Neural cell (in vitro differentiated cells): ENCODE measurements around the gene TSPAN14. TPM values are rescaled to one million over a fixed set of nuclear protein-coding genes. Genes with fewer than 3 reads are reported as not detected.

Experiments used
- H2AFZ ChIP-seq: fragments of 200-600, 300-800 bp; sonication (generic), shearing (Covaris generic); 2 replicates; pipeline ENCODE4 v1.6.0; 2014; ENCODE audit warnings: low read depth, mild to moderate bottlenecking, antibody characterized with exemption, low read length, moderate library complexity
- H3F3A ChIP-seq: fragments of 200-600 bp; shearing (Covaris generic); 2 replicates; pipeline ENCODE4 v1.6.1; 2016; ENCODE audit warnings: mild to moderate bottlenecking, moderate library complexity, mixed read lengths, antibody characterized with exemption, low read length; ENCODE audit not compliant: insufficient read depth, poor library complexity, severe bottlenecking
- H3K27ac ChIP-seq: fragments of 200-600, 300-800 bp; sonication (generic), shearing (Covaris generic); 2 replicates; pipeline ENCODE4 v1.5.1; 2014; ENCODE audit warnings: mild to moderate bottlenecking, low read length, moderate library complexity
- H3K27me3 ChIP-seq: fragments of 300-800, 200-600 bp; sonication (generic), shearing (Covaris generic); 2 replicates; pipeline ENCODE4 v1.6.0; 2014; ENCODE audit warnings: mild to moderate bottlenecking, low read depth, low read length, moderate library complexity; ENCODE audit not compliant: insufficient read depth
- H3K36me3 ChIP-seq: fragments of 300-800, 200-600 bp; sonication (generic), shearing (Covaris generic); 2 replicates; pipeline ENCODE4 v1.5.1; 2014; ENCODE audit warnings: mild to moderate bottlenecking, antibody characterized with exemption, low read length, moderate library complexity; ENCODE audit not compliant: insufficient read depth
- H3K4me2 ChIP-seq: fragments of 300-800, 200-600 bp; sonication (generic), shearing (Covaris generic); 2 replicates; pipeline ENCODE4 v1.6.0; 2014; ENCODE audit warnings: mild to moderate bottlenecking, low read length
- H3K4me3 ChIP-seq: fragments of 300-800, 200-600 bp; sonication (generic), shearing (Covaris generic); 2 replicates; pipeline ENCODE4 v1.5.1; 2014; ENCODE audit warnings: mild to moderate bottlenecking, low read length, moderate library complexity
- H3K79me2 ChIP-seq: fragments of 200-600 bp; shearing (Covaris generic); replicated peaks from 2 replicates; pipeline ENCODE4 v1.6.0; 2014; ENCODE audit warnings: mild to moderate bottlenecking, low read length, moderate library complexity; ENCODE audit not compliant: insufficient read depth
- H3K9ac ChIP-seq: fragments of 300-800, 200-600 bp; sonication (generic), shearing (Covaris generic); 2 replicates; pipeline ENCODE4 v1.6.1; 2016; ENCODE audit warnings: mild to moderate bottlenecking, low read length, mixed read lengths
- H3K9me2 ChIP-seq: fragments of 200-600 bp; shearing (Covaris generic); 2 replicates; pipeline ENCODE4 v1.6.1; 2016; ENCODE audit warnings: mild to moderate bottlenecking, low read length, mixed read lengths; ENCODE audit not compliant: insufficient read depth
- H3K9me3 ChIP-seq: fragments of 200-600, 300-800 bp; sonication (generic), shearing (Covaris generic); 2 replicates; pipeline ENCODE4 v1.6.1; 2016; ENCODE audit warnings: mild to moderate bottlenecking, mixed run types, low read length, moderate library complexity, mixed read lengths
- H4K20me1 ChIP-seq: fragments of 200-600 bp; shearing (Covaris generic); 2 replicates; pipeline ENCODE4 v1.6.1; 2016; ENCODE audit warnings: mild to moderate bottlenecking, mixed run types; ENCODE audit not compliant: insufficient read depth
- CTCF ChIP-seq: fragments of 450-650 bp; IDR thresholded peaks from 2 replicates; pipeline ENCODE4 v1.5.1; 2014; ENCODE audit warnings: antibody characterized with exemption, mild to moderate bottlenecking, moderate library complexity; ENCODE audit not compliant: poor library complexity, severe bottlenecking
- EP300 ChIP-seq: fragments of 450-650 bp; conservative IDR thresholded peaks from 2 replicates; pipeline ENCODE4 v1.6.1; 2014; ENCODE audit warnings: antibody characterized with exemption, mild to moderate bottlenecking, moderate library complexity; ENCODE audit not compliant: poor library complexity, severe bottlenecking
- EZH2 ChIP-seq: fragments of 200-600, 300-800 bp; shearing (Covaris generic), sonication (generic); IDR thresholded peaks from 2 replicates; pipeline ENCODE4 v1.6.1; 2014; ENCODE audit warnings: antibody characterized with exemption, low read length, borderline replicate concordance, mild to moderate bottlenecking; ENCODE audit not compliant: insufficient read depth, poor library complexity, severe bottlenecking
- MXI1 ChIP-seq: fragments of 450-650 bp; conservative IDR thresholded peaks from 2 replicates; pipeline ENCODE4 v1.6.1; 2014; ENCODE audit warnings: antibody characterized with exemption, mild to moderate bottlenecking; ENCODE audit not compliant: poor library complexity, severe bottlenecking
- POLR2AphosphoS5 ChIP-seq: IDR thresholded peaks from 2 replicates; pipeline ENCODE4 v1.6.1; 2012
- RAD21 ChIP-seq: fragments of 450-650 bp; conservative IDR thresholded peaks from 2 replicates; pipeline ENCODE4 v1.6.1; 2014; ENCODE audit warnings: antibody characterized with exemption, mild to moderate bottlenecking, moderate library complexity
- REST ChIP-seq: IDR thresholded peaks from 2 replicates; pipeline ENCODE4 v1.6.1; 2012; ENCODE audit warnings: borderline replicate concordance
- SMC3 ChIP-seq: fragments of 450-650 bp; conservative IDR thresholded peaks from 2 replicates; pipeline ENCODE4 v1.6.1; 2014; ENCODE audit warnings: antibody characterized with exemption, mild to moderate bottlenecking, moderate library complexity; ENCODE audit not compliant: poor library complexity
- TAF1 ChIP-seq: IDR thresholded peaks from 2 replicates; pipeline ENCODE4 v1.6.1; 2012; ENCODE audit warnings: low read depth
- polyA plus RNA-seq: library from polyadenylated mRNA; depleted of rRNA; stranded (reverse); fragments of >200 nt; gene quantifications from 2 replicates; pipeline ENCODE4 v1.2.3, GENCODE V29; 2014

TSPAN14 gene
- polyA plus RNA-seq, 1 donor from 2014 or later, result 26.3 TPM

- no peaks in the 10 kb centered on the region for H3K79me2 ChIP-seq
- no peaks in the 10 kb centered on the region for H3K9me3 ChIP-seq
- no peak overlapping the region for H3K4me2 ChIP-seq
- no peaks in the 10 kb centered on the region for H3K9me2 ChIP-seq
- H3K27ac ChIP-seq, result no peak overlapping the region
- TF ChIP-seq EZH2, result no peak
- TF ChIP-seq RAD21, result no peak
- no peak for TF ChIP-seq POLR2AphosphoS5
- H3F3A ChIP-seq, result no peaks in the 10 kb centered on the region
- no peaks in the 10 kb centered on the region for H4K20me1 ChIP-seq
- no peaks in the 10 kb centered on the region for H3K36me3 ChIP-seq
- H3K27me3 ChIP-seq, result no peaks in the 10 kb centered on the region
- no peak overlapping the region for H3K9ac ChIP-seq
- no peak overlapping the region for H3K4me3 ChIP-seq
- no peak overlapping the region for H2AFZ ChIP-seq
Observed at GRCh38 chr10:80448209-80448942, 5.7 kb upstream of the TSPAN14 start.

- H3K9ac ChIP-seq, result no peak overlapping the region
- H3K4me2 ChIP-seq, result no peak overlapping the region
- H3K27me3 ChIP-seq, result no peaks in the 10 kb centered on the region
- H3K79me2 ChIP-seq, result no peaks in the 10 kb centered on the region
- H3K9me3 ChIP-seq, result no peaks in the 10 kb centered on the region
- H3K36me3 ChIP-seq, result no peaks in the 10 kb centered on the region
- no peaks in the 10 kb centered on the region for H3F3A ChIP-seq
- no peak overlapping the region for H3K4me3 ChIP-seq
- TF ChIP-seq EP300 (no peak), TAF1 (no peak), REST (no peak), EZH2 (no peak), SMC3 (no peak), RAD21 (no peak), CTCF (no peak), POLR2AphosphoS5 (no peak), MXI1 (no peak)
- no peaks in the 10 kb centered on the region for H4K20me1 ChIP-seq
- no peaks in the 10 kb centered on the region for H3K9me2 ChIP-seq
- H2AFZ ChIP-seq, result no peak overlapping the region
- no peak overlapping the region for H3K27ac ChIP-seq
Observed at GRCh38 chr10:80449520-80449919, 4.6 kb upstream of the TSPAN14 start.
